Measurements from ENCODE around the gene P2RY1.

Gene P2RY1

GRCh38 chr3:152833089-152833488 is 1.8 kb upstream of the P2RY1 start (continued):
- TF ChIP-seq, protein P1, sequence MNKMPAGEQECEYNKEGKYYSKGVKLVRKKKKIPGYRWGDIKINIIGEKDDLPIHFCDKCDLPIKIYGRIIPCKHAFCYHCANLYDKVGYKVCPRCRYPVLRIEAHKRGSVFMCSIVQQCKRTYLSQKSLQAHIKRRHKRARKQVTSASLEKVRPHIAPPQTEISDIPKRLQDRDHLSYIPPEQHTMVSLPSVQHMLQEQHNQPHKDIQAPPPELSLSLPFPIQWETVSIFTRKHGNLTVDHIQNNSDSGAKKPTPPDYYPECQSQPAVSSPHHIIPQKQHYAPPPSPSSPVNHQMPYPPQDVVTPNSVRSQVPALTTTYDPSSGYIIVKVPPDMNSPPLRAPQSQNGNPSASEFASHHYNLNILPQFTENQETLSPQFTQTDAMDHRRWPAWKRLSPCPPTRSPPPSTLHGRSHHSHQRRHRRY (tag by site-specific recombination; IDR thresholded peaks at IDR 0.05): no peak

DNA sequence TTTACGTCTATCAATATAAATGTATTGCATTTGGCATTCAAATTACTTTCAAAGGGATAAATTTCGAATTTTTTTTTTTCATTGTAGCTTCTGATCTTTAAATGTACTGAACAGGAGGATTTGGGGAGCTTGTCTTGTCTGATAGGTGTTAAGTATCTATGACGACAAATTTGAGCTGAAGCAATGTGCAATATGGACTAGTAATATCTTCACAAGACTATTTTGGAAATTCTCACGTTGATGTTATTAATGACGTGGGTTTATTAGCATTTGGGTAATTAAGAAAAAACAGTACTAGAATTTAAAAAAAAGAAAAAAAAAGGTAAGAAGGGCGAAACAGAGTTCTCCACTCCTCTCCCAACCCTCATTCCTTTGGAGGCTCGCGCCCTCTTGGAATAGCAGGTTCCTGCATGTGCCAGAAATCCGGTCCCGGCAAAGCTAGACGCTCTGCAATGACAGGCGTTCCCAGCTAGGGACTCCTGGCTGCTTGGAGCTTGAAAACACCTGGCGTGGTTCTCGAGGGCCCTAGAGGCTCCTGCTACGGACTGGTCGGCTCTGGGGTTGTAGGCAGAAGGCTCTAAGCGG is 648 bp upstream of the P2RY1 start:
- TF ChIP-seq ZNF621 (tag by site-specific recombination; IDR thresholded peaks at IDR 0.05) (no peak), GLIS2 (tag by site-specific recombination; IDR thresholded peaks at IDR 0.05) (no peak), ZNF837 (tag by site-specific recombination; IDR thresholded peaks at IDR 0.05) (no peak), ZNF561 (tag by site-specific recombination; IDR thresholded peaks at IDR 0.05; ENCODE audit: borderline replicate concordance) (no peak), ZNF155 (tag by site-specific recombination; IDR thresholded peaks at IDR 0.05) (no peak), ZNF580 (tag by site-specific recombination; IDR thresholded peaks at IDR 0.05) (no peak), ZBTB1 (tag by site-specific recombination; IDR thresholded peaks at IDR 0.05) (no peak), ZNF555 (tag by site-specific recombination; conservative IDR thresholded peaks at IDR 0.05) (no peak), IKZF3 (tag by site-specific recombination; IDR thresholded peaks at IDR 0.05) (peak; percentile 7; the same call in 1 of the 2 replicates), ZNF341 (tag by site-specific recombination; IDR thresholded peaks at IDR 0.05; ENCODE audit: low read depth) (peak; percentile 77), ZNF510 (tag by site-specific recombination; IDR thresholded peaks at IDR 0.05; ENCODE audit: insufficient replicate concordance) (no peak), ZNF121 (tag by site-specific recombination; IDR thresholded peaks at IDR 0.05) (peak; percentile 36; the same call in 1 of the 2 replicates)
- TF ChIP-seq, protein P2, sequence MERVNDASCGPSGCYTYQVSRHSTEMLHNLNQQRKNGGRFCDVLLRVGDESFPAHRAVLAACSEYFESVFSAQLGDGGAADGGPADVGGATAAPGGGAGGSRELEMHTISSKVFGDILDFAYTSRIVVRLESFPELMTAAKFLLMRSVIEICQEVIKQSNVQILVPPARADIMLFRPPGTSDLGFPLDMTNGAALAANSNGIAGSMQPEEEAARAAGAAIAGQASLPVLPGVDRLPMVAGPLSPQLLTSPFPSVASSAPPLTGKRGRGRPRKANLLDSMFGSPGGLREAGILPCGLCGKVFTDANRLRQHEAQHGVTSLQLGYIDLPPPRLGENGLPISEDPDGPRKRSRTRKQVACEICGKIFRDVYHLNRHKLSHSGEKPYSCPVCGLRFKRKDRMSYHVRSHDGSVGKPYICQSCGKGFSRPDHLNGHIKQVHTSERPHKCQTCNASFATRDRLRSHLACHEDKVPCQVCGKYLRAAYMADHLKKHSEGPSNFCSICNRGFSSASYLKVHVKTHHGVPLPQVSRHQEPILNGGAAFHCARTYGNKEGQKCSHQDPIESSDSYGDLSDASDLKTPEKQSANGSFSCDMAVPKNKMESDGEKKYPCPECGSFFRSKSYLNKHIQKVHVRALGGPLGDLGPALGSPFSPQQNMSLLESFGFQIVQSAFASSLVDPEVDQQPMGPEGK (tag by site-specific recombination; IDR thresholded peaks at IDR 0.05): no peak
- TF ChIP-seq, protein P3, sequence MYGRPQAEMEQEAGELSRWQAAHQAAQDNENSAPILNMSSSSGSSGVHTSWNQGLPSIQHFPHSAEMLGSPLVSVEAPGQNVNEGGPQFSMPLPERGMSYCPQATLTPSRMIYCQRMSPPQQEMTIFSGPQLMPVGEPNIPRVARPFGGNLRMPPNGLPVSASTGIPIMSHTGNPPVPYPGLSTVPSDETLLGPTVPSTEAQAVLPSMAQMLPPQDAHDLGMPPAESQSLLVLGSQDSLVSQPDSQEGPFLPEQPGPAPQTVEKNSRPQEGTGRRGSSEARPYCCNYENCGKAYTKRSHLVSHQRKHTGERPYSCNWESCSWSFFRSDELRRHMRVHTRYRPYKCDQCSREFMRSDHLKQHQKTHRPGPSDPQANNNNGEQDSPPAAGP (tag by site-specific recombination; IDR thresholded peaks at IDR 0.05): no peak
- TF ChIP-seq, protein P4, sequence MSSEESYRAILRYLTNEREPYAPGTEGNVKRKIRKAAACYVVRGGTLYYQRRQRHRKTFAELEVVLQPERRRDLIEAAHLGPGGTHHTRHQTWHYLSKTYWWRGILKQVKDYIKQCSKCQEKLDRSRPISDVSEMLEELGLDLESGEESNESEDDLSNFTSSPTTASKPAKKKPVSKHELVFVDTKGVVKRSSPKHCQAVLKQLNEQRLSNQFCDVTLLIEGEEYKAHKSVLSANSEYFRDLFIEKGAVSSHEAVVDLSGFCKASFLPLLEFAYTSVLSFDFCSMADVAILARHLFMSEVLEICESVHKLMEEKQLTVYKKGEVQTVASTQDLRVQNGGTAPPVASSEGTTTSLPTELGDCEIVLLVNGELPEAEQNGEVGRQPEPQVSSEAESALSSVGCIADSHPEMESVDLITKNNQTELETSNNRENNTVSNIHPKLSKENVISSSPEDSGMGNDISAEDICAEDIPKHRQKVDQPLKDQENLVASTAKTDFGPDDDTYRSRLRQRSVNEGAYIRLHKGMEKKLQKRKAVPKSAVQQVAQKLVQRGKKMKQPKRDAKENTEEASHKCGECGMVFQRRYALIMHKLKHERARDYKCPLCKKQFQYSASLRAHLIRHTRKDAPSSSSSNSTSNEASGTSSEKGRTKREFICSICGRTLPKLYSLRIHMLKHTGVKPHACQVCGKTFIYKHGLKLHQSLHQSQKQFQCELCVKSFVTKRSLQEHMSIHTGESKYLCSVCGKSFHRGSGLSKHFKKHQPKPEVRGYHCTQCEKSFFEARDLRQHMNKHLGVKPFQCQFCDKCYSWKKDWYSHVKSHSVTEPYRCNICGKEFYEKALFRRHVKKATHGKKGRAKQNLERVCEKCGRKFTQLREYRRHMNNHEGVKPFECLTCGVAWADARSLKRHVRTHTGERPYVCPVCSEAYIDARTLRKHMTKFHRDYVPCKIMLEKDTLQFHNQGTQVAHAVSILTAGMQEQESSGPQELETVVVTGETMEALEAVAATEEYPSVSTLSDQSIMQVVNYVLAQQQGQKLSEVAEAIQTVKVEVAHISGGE (tag by site-specific recombination; conservative IDR thresholded peaks at IDR 0.05; ENCODE audit: low read depth): no peak; the same call in 1 of the 2 replicates
- no peaks in the 10 kb centered on the region; the same call in 1 of the 2 replicates for H3K4me1 ChIP-seq (ENCODE audit: control insufficient read depth, insufficient read depth, low read length)
- ChIA-PET CTCF (interaction anchor here (0.6 to 1.1 kb wide), 4 partner anchors 9 to 441 kb away, joined by 3 to 4 read pairs (median 4); no protein-coding TSS in a partner anchor), POLR2A (interaction anchor here (0.6 to 1.0 kb wide), 2 partner anchors 327 to 947 kb away, joined by 5 to 7 read pairs; no protein-coding TSS in a partner anchor)
- peak overlapping the region; percentile 62; the same call in 1 of the 2 replicates for H3K27ac ChIP-seq (ENCODE audit: extremely low read depth, low read depth, low read length)
- peak overlapping the region; percentile 74 for H3K4me3 ChIP-seq (ENCODE audit: low read depth, low read length)
- no peaks in the 10 kb centered on the region for H3K36me3 ChIP-seq (ENCODE audit: control insufficient read depth in 2 of 2, insufficient read depth in 1 of 2, low read length in 2 of 2)
- no peaks in the 10 kb centered on the region for H3K9me3 ChIP-seq (ENCODE audit: control insufficient read depth, insufficient read depth, low read depth, low read length)
